Measurements from ENCODE around the gene MMP23B.
"Not testable (repeated sequence)": the region's sequence is repeated elsewhere in the genome, so short reads cannot be mapped to it uniquely, and the experiment has no call there.

MMP23B gene

DNA sequence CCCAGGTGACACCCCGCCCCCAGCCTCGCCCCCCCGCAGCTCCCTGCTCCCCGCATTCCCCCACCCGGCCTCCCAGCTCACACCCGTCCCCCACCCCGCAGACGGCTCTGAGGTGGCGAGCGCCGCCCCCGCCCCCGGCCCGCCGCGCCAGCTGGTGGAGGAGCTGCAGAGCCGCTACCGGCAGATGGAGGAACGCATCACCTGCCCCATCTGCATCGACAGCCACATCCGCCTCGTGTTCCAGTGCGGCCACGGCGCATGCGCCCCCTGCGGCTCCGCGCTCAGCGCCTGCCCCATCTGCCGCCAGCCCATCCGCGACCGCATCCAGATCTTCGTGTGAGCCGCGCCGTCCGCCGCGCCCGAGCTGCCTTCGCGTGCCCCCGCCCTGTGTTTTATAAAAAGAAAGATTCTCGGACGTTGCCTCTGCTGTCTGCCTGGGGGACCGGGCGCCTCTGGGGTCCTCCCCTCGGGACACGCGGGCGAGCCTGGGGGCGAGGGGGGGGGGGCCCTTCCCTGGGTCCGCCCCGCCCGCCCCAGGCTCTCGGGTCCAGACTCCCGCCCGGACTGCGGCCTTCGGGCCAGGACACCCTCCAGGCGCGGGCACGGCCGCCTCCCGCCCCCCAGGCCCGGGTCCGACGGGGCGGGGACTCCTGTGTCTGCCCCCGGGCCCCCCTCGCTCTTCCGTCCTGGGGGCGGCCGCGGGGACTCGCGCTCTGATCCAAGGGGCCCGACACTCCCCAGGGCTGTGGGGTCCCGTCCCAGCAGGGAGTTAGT is 1.6 kb upstream of the MMP23B start:
- peak; percentile 57 for DNase-seq (ENCODE audit: low read depth)
- no peak overlapping the region for H3K4me3 ChIP-seq (replicated peaks; ENCODE audit: low read depth, low read length)
- TF ChIP-seq, protein P1, sequence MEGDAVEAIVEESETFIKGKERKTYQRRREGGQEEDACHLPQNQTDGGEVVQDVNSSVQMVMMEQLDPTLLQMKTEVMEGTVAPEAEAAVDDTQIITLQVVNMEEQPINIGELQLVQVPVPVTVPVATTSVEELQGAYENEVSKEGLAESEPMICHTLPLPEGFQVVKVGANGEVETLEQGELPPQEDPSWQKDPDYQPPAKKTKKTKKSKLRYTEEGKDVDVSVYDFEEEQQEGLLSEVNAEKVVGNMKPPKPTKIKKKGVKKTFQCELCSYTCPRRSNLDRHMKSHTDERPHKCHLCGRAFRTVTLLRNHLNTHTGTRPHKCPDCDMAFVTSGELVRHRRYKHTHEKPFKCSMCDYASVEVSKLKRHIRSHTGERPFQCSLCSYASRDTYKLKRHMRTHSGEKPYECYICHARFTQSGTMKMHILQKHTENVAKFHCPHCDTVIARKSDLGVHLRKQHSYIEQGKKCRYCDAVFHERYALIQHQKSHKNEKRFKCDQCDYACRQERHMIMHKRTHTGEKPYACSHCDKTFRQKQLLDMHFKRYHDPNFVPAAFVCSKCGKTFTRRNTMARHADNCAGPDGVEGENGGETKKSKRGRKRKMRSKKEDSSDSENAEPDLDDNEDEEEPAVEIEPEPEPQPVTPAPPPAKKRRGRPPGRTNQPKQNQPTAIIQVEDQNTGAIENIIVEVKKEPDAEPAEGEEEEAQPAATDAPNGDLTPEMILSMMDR (IDR thresholded peaks at IDR 0.05; ENCODE audit: low read length, missing control alignments) = no peak

DNA sequence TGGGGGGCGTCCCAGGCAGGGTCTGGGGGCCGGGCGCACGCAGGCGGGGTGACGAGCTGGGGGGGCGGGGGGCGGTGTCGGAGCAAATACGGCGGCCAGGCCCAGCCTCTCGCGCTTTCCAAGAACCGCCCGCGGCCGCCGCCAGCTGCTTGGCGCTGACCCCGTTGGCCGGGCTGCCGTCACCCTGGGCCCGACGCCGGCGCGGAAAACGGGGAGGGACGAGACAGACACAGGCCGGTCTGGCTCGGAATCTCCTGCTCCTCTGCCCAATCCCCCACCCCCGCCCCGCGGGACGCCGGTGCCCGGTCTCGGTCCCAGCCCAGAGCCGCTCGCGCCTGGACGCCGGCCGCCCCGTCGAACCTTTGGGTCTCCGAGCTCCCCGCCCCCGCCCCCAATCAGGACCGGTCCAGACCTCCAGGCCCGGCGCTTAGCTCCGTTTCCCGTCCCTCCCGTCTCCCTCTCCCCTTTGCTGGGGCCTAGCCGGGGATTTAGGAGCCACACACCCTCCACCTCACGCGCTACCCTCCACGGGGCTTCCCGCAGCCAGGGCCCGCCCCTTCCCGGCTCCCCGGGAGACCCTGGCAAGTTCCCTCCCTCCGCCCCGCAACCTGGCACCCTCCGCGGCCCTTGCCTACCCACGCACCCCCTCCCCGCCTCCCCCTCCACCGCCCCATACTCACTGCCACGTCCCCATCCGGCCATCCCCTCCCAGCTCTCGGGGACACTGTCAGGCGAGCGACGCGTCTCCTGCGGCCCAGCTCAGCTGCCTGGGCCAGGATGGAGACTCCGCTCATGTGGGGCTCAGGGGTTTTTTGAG is 800 bp upstream of the MMP23B start:
- no peak overlapping the region for H3K4me3 ChIP-seq (replicated peaks; ENCODE audit: low read depth, low read length)
- DNase-seq (ENCODE audit: low read depth) = peak; percentile 29
- TF ChIP-seq, protein P1 (IDR thresholded peaks at IDR 0.05; ENCODE audit: low read length, missing control alignments) = no peak

DNA sequence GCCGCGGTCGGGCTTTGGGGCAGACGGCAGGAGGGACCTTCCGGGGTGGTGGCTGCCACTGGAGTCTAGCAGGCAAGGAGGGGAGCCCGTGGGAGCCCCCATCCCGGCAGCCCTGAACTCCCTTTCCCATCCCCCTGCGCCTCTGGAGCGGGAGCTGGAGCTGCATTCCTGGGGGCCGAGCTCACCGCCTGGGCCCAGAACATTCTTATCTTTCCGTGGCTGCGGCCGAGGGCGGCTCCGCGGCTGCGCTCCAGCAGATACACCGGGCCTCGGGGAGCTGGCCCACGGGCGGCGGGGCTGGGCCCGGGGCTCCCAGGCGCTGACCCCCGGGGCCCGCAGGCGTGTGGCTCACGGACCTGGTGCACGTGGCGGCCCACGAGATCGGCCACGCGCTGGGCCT is 1.4 kb downstream of the MMP23B start:
- not testable (repeated sequence) for DNase-seq (ENCODE audit: low read depth); H3K4me3 ChIP-seq (replicated peaks; ENCODE audit: low read depth, low read length)

DNA sequence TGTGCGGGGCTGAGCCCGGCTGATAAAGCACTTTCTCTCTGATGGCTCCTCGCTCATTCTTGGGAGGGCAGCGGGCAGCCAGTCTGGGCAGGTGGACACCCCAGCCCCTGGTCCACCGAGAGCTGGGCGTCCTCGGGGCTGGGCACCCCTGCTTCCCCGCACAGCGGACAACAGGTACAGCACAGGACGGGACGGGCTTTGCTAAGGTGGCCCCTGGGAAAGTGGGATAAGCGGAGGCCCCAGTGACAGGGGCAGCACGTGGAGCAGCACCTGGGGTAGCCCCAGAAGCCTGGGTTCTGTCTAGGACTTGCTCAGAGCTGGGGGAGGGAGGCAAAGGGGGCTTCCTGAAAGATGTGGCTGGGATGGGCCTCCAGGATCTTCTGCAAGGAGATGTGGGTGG is 2.6 kb downstream of the MMP23B start:
- not testable (repeated sequence) for DNase-seq (ENCODE audit: low read depth); H3K4me3 ChIP-seq (replicated peaks; ENCODE audit: low read depth, low read length)

DNA sequence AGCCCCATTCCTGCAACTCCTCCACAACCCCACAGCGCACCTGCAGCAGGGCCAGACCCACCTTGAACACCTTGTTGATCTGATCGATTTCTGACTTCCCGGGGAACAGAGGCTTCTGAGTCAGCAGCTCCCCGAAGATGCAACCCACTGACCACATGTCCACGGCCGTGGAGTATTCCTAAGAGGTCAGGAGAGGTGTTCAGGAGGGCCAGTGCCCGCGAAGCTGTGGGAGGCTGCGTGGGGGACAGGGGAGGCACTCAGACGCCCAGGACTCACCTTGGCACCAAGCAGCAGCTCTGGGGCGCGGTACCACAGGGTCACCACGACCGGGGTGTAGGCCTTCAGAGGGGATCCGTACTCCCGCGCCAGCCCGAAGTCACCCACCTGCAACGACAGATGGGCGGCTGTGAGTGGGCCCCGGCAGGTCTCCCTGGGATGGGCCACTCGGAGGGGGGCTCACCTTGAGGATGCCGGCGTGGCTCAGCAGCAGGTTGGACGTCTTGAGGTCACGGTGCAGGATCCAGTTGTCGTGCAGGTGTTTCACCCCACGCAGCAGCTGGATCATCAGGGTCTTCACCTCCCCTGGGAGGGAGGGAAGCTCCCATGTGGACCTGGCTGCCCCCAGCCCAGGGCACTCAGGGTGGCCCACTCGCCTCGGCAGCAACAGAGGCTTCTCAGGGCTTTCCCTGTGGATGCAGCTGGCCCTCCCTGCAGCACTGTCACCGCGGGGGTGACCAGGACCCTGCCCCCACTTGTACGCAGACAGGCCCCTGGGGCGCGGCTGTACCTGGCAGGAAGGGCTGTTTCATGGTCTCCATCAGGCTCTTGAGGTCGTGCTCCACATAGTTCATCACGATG is 4.9 kb downstream of the MMP23B start:
- H3K4me3 ChIP-seq (replicated peaks; ENCODE audit: low read depth, low read length) = not testable (repeated sequence)

DNA sequence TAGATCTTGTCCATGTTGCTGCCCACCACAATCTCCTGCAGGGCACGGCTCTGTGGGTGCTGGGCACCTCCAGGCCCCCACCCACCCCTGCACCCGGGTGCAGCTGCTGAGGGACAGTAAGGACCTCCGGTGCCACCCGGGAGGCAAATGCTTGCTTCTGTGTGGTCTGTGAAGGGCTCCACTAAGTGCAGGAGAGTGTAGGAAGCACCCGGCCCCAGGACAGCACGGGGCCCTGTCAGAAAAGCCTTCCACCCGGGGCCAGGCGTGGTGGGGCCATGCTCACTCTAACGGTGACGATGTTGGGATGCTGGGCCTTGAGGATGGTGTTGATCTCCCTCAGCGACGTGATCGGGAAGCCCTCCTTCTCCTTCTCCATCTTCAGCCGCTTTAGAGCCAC is 5.5 kb downstream of the MMP23B start:
- H3K4me3 ChIP-seq (replicated peaks; ENCODE audit: low read depth, low read length); DNase-seq (ENCODE audit: low read depth): not testable (repeated sequence)

More for the DNA sequence above, 4.9 kb downstream of the MMP23B start:
- not testable (repeated sequence) for DNase-seq (ENCODE audit: low read depth)

DNA sequence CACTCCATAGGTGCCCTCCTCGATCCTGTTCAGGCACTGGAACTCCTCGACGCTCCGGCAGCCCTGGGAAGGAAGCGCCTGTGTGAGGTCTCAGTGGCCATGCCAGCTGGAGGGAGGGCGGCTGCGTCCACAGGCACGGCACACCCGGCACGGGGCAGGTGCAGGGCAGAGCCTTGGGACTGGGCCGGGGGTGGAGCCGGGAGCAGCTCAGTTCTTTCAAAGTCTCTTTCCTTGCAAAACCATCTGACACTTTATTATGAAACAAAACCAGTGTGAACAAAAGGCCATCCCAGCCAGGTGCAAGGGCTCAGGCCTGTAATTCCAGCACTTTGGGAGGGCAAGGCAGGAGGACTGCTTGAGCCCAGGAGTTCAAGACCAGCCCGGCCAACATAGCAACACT is 6.6 kb downstream of the MMP23B start:
- H3K4me3 ChIP-seq (replicated peaks; ENCODE audit: low read depth, low read length); DNase-seq (ENCODE audit: low read depth): not testable (repeated sequence)

DNA sequence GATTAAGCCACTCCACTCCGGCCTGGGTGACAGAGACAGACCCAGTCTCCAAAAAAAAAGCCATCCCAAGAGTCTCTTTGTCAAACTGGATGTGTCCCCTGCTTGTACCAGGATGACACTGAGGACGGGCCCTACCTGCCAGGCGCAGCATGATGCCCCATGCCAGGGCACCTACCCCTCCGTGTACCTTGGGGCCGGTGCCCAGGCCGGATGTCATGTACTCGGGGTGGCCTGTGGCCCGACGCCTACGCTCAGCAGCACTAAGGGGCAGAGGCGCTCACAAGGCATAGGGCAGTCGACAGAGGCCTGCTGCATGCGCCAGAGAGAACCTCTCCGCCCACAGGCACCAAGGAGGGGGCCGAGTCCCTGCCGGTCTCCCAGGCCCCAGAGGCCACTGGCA is 7.4 kb downstream of the MMP23B start:
- not testable (repeated sequence) for DNase-seq (ENCODE audit: low read depth); H3K4me3 ChIP-seq (replicated peaks; ENCODE audit: low read depth, low read length)

DNA sequence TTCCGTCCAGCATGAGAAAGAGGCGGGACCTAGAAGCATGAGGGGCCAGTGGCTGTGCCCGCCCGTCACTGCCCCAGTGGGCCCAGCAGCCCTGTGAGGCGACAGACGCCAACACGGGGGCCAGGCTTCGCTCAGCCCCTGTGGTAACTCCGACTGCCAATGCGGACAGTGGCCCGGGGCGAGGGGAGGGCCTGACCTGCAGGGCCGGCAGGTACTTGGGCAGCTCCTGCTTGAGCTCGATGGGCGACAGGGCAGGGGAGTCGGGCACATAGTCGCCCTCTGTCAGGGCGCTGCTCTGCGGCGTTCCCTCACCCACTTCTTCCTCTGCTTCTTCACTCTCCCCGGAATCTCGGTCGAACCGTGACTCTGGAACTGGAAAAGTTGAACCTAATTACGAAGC is 8.1 kb downstream of the MMP23B start:
- not testable (repeated sequence) for DNase-seq (ENCODE audit: low read depth); H3K4me3 ChIP-seq (replicated peaks; ENCODE audit: low read depth, low read length)

DNA sequence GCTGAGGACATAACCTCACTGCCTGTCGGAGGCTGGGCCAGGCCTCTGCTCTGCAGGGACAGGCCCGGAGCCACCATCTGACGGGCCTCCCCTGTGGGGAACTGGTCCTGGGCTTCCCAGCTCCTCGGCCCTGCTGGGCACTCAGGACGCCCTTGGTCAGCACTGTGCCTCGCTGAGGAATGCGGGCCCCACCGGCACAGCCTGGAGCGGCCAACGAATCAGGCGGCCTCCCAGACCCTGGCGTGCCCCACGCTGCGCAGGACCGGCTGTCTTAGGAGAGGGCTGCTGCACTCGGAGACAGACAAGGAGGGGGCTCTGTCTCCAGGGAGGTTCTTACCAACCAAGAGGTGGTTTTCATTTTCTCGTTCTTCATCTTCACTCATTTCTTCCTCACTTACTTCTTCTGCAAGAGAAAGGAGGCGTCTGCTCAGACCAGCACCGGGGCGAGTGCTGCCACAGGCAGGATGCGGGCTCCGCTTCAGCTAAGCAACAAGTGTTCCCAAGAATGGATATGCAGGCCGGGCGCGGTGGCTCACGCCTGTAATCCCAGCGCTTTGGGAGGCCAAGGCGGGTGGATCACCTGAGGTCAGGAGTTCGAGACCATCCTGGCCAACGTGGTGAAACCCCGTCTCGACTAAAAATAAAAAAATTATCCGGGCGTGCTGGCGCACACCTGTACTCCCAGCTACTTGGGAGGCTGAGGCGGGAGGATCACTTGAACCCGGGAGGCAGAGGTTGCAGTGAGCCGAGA is 8.9 kb downstream of the MMP23B start:
- not testable (repeated sequence) for DNase-seq (ENCODE audit: low read depth)

DNA sequence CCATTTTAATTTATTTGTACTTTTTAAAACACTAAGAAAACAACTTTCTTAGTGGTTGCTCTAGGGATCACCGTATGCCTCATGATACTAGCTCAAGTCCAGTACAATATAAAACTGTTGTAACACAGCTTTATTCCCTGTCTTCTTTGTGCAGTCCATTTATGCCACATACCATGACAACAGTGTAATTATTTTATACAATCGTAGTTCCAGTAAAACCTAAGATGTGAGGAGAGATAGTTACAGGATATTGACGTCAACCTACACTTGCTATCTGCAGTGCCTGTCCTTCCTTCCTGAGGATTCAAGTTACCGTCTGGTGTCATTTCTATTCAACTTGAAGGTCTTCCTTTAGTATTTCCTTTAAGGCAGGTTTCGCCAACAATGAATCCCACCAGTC is 14.4 kb downstream of the MMP23B start:
- DNase-seq (ENCODE audit: low read depth); H3K4me3 ChIP-seq (replicated peaks; ENCODE audit: low read depth, low read length): not testable (repeated sequence)

More for the DNA sequence above, 8.9 kb downstream of the MMP23B start:
- H3K4me3 ChIP-seq (replicated peaks; ENCODE audit: low read depth, low read length) = not testable (repeated sequence)

DNA sequence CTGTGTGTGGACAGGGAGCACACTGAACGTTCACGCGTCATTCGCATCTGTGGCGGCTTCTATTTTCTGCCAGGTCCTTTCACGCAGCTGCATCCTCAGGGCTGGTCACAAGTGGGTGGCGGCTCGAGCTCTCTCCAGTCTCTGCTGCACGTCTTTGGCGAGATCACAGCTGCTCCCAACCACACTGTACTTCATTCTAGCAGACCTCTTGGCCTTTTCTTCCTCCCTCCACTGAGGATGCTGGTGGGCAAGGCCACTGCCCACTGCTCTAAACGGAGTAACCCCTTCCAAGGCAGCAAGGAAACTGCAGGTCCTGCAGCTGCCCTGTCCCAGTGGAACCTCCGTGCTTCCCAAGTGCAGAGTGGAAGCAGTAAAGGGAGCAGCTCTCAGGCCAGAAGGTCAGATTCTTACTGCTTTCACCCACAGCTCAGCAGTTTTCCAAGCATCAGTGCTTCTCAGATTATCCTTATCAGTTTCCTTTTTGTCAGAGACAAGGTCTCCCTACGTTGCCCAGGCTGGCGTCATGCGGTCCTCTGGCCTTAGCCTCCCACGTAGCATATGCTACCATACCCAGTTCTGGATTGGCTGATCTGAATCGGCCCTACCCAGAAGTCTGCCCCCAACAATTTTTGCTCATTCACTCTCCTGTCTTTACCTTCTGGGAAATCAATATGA is 15.7 kb downstream of the MMP23B start:
- not testable (repeated sequence) for DNase-seq (ENCODE audit: low read depth); H3K4me3 ChIP-seq (replicated peaks; ENCODE audit: low read depth, low read length)

DNA sequence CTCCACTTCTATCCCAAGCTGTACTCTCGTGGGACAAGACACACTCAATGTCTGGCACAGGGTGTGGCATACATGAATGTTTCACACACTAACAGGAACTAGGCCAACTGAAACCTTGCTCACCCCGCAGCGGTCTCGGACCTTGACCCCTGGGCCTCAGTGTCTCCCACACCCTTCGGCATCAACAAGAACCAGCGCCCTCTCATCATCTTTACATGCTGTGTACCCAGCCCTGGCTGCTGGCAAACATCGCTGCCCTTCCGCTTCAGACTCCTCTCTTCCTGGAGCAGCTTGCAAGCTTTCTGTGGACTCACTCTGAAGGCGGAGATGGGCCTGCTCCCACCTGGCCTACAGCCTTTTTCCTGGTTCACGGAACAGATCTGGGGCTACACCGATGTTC is 16.3 kb downstream of the MMP23B start:
- not testable (repeated sequence) for H3K4me3 ChIP-seq (replicated peaks; ENCODE audit: low read depth, low read length); DNase-seq (ENCODE audit: low read depth)

Measured in fibroblast of pulmonary artery (primary cell).